K562 (cell line): ENCODE results near the gene CNRIP1. TPM values are rescaled to one million over a fixed set of nuclear protein-coding genes. Genes with fewer than 3 reads are reported as not detected.

Source experiments
- ATAC-seq: fragments of 200-7000 bp; cut with Tn5 transposase; 3 replicates; pipeline ENCODE4 v1.9.1; 2020; ENCODE audit warnings: moderate library complexity
- BruUV-seq: library from RNA; stranded (reverse); fragments of 400-500 nt; replicated peaks from 2 replicates; lab custom pipeline; 2021; lab: Mats Ljungman, UMichigan
- CTCF ChIA-PET: fragments of 300-600 bp; formaldehyde crosslinking; extraction: SDS; loops from one replicate; lab custom pipeline; 2021; ENCODE audit warnings: low intra/inter-chr PET ratio; lab: Yijun Ruan, JAX
- POLR2A ChIA-PET: fragments of 300-600, 350-650 bp; sonication (Branson Sonifier 250); formaldehyde crosslinking; extraction: SDS; loops from one replicate; lab custom pipeline; 2021; ENCODE audit warnings: antibody characterized with exemption, inconsistent platforms; lab: Yijun Ruan, JAX
- DNase-seq, 4 experiments: peaks; one replicate each; pipeline versions ENCODE4 v3.0.0 to v3.0.0-alpha.2; 2011 to 2018; ENCODE audit warnings: low spot score in 3 of 4, mixed read lengths in 3 of 4; ENCODE audit errors: extremely low read depth in 1 of 4
- FAIRE-seq: peaks from 2 replicates; lab custom pipeline; 2011; peaks lifted over from hg19 to GRCh38; lab: Jason Lieb, UNC
- H2AFZ ChIP-seq: 2 replicates; pipeline ENCODE4 v1.6.0; 2011; ENCODE audit warnings: low read depth, low read length, control low read depth, inconsistent platforms
- H3K27ac ChIP-seq: fragments of 200-600 bp; 3 replicates; pipeline ENCODE4 v1.8.0; 2011; ENCODE audit warnings: low read depth, mild to moderate bottlenecking, control low read depth, inconsistent platforms, low read length, moderate library complexity, mixed read lengths; ENCODE audit errors: extremely low read depth
- H3K27me3 ChIP-seq, 2 experiments: fragments of 300-600 bp in 1 of 2; 2 replicates in 1 of 2; 3 replicates in 1 of 2; pipeline versions ENCODE4 v1.6.0 to v1.8.0; 2011; ENCODE audit warnings: inconsistent platforms in 2 of 2, low read length in 2 of 2, mild to moderate bottlenecking in 1 of 2, mixed read lengths in 1 of 2, moderate library complexity in 1 of 2; ENCODE audit not compliant: control insufficient read depth in 2 of 2, insufficient read depth in 2 of 2
- H3K36me3 ChIP-seq: fragments of 300-600 bp; 3 replicates; pipeline ENCODE4 v1.8.0; 2011; ENCODE audit warnings: mild to moderate bottlenecking, low read length, inconsistent platforms; ENCODE audit not compliant: control insufficient read depth, insufficient read depth
- H3K4me1 ChIP-seq, 2 experiments: fragments of 200-600 bp in 1 of 2; replicated peaks in 1 of 2; 2 replicates in 1 of 2; 3 replicates in 1 of 2; pipeline versions ENCODE4 v1.5.1 to v1.8.0; 2011; ENCODE audit warnings: inconsistent platforms in 2 of 2, low read length in 2 of 2, mild to moderate bottlenecking in 1 of 2, mixed read lengths in 1 of 2, moderate library complexity in 1 of 2; ENCODE audit not compliant: control insufficient read depth in 2 of 2, insufficient read depth in 2 of 2
- H3K4me2 ChIP-seq: 2 replicates; pipeline ENCODE4 v1.6.1; 2011; ENCODE audit warnings: low read length, control low read depth, inconsistent platforms, mixed read lengths; ENCODE audit not compliant: insufficient read depth
- H3K4me3 ChIP-seq: fragments of 200-600 bp; sonication (generic), shearing (Covaris generic); 2 replicates; pipeline ENCODE4 v1.5.1; 2016; ENCODE audit warnings: control low read depth, inconsistent platforms
- H3K79me2 ChIP-seq: fragments of 200-600 bp; 3 replicates; pipeline ENCODE4 v1.8.0; 2011; ENCODE audit warnings: low read length, inconsistent platforms; ENCODE audit not compliant: control insufficient read depth, insufficient read depth
- H3K9ac ChIP-seq, 2 experiments: 2 replicates each; pipeline versions ENCODE4 v1.6.0 to v1.6.1; 2011; ENCODE audit warnings: low read depth in 2 of 2, low read length in 2 of 2, control low read depth in 1 of 2, inconsistent platforms in 1 of 2, mild to moderate bottlenecking in 1 of 2, mixed read lengths in 1 of 2; ENCODE audit not compliant: insufficient read depth in 1 of 2
- H3K9me1 ChIP-seq: one replicate; pipeline ENCODE4 v1.6.0; 2011; ENCODE audit warnings: inconsistent platforms, mild to moderate bottlenecking, low read length, moderate library complexity; ENCODE audit not compliant: control insufficient read depth, insufficient read depth
- H3K9me3 ChIP-seq: replicated peaks from 2 replicates; pipeline ENCODE4 v1.5.1; 2011; ENCODE audit warnings: low read depth, low read length, inconsistent platforms; ENCODE audit not compliant: control insufficient read depth, insufficient read depth
- H4K20me1 ChIP-seq: replicated peaks from 2 replicates; pipeline ENCODE4 v1.6.1; 2011; ENCODE audit warnings: low read length, inconsistent platforms, mixed read lengths; ENCODE audit not compliant: control insufficient read depth, insufficient read depth
- FUS ChIP-seq: fragments of 200-400 bp; formaldehyde crosslinking; optimal IDR thresholded peaks from 2 replicates; pipeline ENCODE3; 2017; ENCODE audit warnings: low read depth, low read length
- GTF2E2 ChIP-seq: fragments of 200-800 bp; sonication (Bioruptor generic); IDR thresholded peaks from 2 replicates; pipeline ENCODE4 v1.6.1; 2016; ENCODE audit warnings: missing genetic modification characterization, missing compliant biosample characterization
- MCM5 ChIP-seq: fragments of 450-650 bp; IDR thresholded peaks from 2 replicates; pipeline ENCODE4 v1.6.1; 2016; ENCODE audit warnings: low read depth
- SMAD4 ChIP-seq: fragments of 250-450 bp; sonication (Bioruptor Pico); conservative IDR thresholded peaks from 2 replicates; pipeline ENCODE4 v1.8.0; 2021; ENCODE audit warnings: inconsistent platforms, mild to moderate bottlenecking, moderate library complexity
- TEAD2 ChIP-seq: fragments of 450-650 bp; IDR thresholded peaks from 2 replicates; pipeline ENCODE4 v1.6.1; 2016; ENCODE audit warnings: missing genetic modification characterization, control low read depth, missing compliant biosample characterization
- ZNF311 ChIP-seq: fragments of 250-450 bp; sonication (Bioruptor Pico); IDR thresholded peaks from 2 replicates; pipeline ENCODE4 v1.4.0; 2020; ENCODE audit warnings: mild to moderate bottlenecking, moderate library complexity
- ZNF584 ChIP-seq: fragments of 200-800 bp; sonication (Bioruptor generic); IDR thresholded peaks from 2 replicates; pipeline ENCODE4 v1.6.1; 2016; ENCODE audit warnings: low read depth, mild to moderate bottlenecking, missing genetic modification characterization, missing compliant biosample characterization
- ZNF695 ChIP-seq: fragments of 450-650 bp; formaldehyde crosslinking; IDR thresholded peaks from 2 replicates; pipeline ENCODE4 v1.4.0; 2020; ENCODE audit warnings: mild to moderate bottlenecking, moderate library complexity
- WGBS: fragments of 100-300 bp; shearing (Covaris generic); methylation state at CpG from one replicate; pipeline ENCODE4 v1.1.6; 2016; ENCODE audit warnings: low coverage, mixed read lengths; ENCODE audit not compliant: insufficient coverage; ENCODE audit errors: missing lambda C conversion rate; 5-methylcytosine and 5-hydroxymethylcytosine counted together
- in situ Hi-C: fragments of 300-500 bp; cut with MboI; formaldehyde crosslinking; loops from 4 replicates; pipeline ENCODE4 v1.15.0; 2018; ENCODE audit warnings: inconsistent platforms, mixed read lengths
- intact Hi-C: fragments of 100-400 bp; cut with micrococcal nuclease; formaldehyde crosslinking; loops from 2 replicates; pipeline ENCODE4 v1.14.2; 2022
- polyA plus RNA-seq, 8 experiments: library from polyadenylated mRNA; depleted of rRNA in 4 of 8; stranded (reverse) in 5 of 8; unstranded in 3 of 8; fragments of >200 nt; fragmentation: Nextera tagmentation in 2 of 8; fragmentation: Illumina TruSeq in 1 of 8; extraction: Ambion mirVana in 2 of 8; extraction: Trizol in 1 of 8; gene quantifications; 2 replicates each; pipeline versions ENCODE4 v1.2.1 to v1.2.3, GENCODE V29; 2011 to 2014; ENCODE audit warnings: inconsistent platforms in 1 of 8, missing spikeins in 1 of 8
- total RNA-seq, 7 experiments: library from RNA; depleted of rRNA in 6 of 7; stranded (reverse); fragments of >200 nt in 6 of 7; fragmentation: Illumina TruSeq in 2 of 7; extraction: Trizol in 2 of 7; gene quantifications; 2 replicates each; pipeline versions ENCODE4 v1.2.1 to v1.2.3, GENCODE V29; 2011 to 2021; ENCODE audit warnings: low replicate concordance in 1 of 7
- TF ChIP-seq, protein P1 (sequence below): fragments of 250-450 bp; sonication (Bioruptor Pico); IDR thresholded peaks from 2 replicates; pipeline ENCODE4 v1.5.0; 2020; ENCODE audit warnings: mild to moderate bottlenecking, borderline replicate concordance

CNRIP1 gene
- total and polyA plus RNA-seq, 9 of the 15 experiments (the other 6 are each of a cell fraction or from before 2014, with no cell fraction given) = 0.59 to 2.1 (median 1.5) TPM

DNA sequence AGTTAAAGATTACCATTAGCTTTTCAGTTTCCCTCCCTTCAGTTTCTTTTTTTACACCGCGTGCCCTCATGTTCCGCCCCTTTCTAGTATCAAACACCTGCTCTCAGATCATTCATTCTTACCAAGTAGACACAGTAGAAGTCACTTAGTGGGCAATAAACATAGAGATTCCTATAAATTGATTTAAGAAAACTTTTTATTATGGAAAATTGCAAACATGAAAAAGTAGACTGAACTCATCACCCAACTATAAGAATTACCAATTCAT lies 21.2 kb upstream of the CNRIP1 start:
- Histone ChIP-seq H4K20me1 (no peaks in the 10 kb centered on the region), H2AFZ (no peak overlapping the region), H3K9me1 (no peaks in the 10 kb centered on the region), H3K36me3 (no peaks in the 10 kb centered on the region), H3K4me2 (no peak overlapping the region), H3K9ac (no peak overlapping the region), H3K9me3 (no peaks in the 10 kb centered on the region), H3K4me1 (no peaks in the 10 kb centered on the region; a peak in 2 of 5 replicates), H3K27ac (no peak overlapping the region), H3K79me2 (no peaks in the 10 kb centered on the region), H3K27me3 (no peaks in the 10 kb centered on the region), H3K4me3 (no peak overlapping the region)
- POLR2A ChIA-PET = interaction anchor here (0.6 kb wide), 1 partner anchor 1815 kb away, joined by 3 read pairs; no protein-coding TSS in a partner anchor
- BruUV-seq = no TSS peak
- TF ChIP-seq, protein P1, sequence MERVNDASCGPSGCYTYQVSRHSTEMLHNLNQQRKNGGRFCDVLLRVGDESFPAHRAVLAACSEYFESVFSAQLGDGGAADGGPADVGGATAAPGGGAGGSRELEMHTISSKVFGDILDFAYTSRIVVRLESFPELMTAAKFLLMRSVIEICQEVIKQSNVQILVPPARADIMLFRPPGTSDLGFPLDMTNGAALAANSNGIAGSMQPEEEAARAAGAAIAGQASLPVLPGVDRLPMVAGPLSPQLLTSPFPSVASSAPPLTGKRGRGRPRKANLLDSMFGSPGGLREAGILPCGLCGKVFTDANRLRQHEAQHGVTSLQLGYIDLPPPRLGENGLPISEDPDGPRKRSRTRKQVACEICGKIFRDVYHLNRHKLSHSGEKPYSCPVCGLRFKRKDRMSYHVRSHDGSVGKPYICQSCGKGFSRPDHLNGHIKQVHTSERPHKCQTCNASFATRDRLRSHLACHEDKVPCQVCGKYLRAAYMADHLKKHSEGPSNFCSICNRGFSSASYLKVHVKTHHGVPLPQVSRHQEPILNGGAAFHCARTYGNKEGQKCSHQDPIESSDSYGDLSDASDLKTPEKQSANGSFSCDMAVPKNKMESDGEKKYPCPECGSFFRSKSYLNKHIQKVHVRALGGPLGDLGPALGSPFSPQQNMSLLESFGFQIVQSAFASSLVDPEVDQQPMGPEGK (CRISPR knock-in tag) = no peak
- TF ChIP-seq GTF2E2 (no peak), TEAD2 (tag) (no peak), ZNF311 (CRISPR knock-in tag) (no peak), MCM5 (no peak), ZNF695 (CRISPR knock-in tag) (no peak), SMAD4 (CRISPR knock-in tag) (no peak), FUS (no peak), ZNF584 (CRISPR knock-in tag) (no peak)
- DNase-seq = no peak
- CTCF ChIA-PET = no interaction called here
- in situ Hi-C loops = no loop called here
- no peak for ATAC-seq
- 88% methylated on average over 3 of the region's 3 CpGs for WGBS
- FAIRE-seq = no peak
- intact Hi-C loops = no loop called here
